Breast epithelium (tissue), 4 donors: ENCODE data around the gene IQUB. TPM values are rescaled to one million over a fixed set of nuclear protein-coding genes. Genes with fewer than 3 reads are reported as not detected.

Experiments
- DNase-seq, 2 donors: peaks; one replicate each; pipeline ENCODE4 v3.0.0-alpha.2; 2019; ENCODE audit warnings: low spot score in 2 of 2
- H3K27ac ChIP-seq, 2 donors: fragments of 200-600 bp; sonication (generic) in 1 of 2; one replicate each; pipeline ENCODE4 v1.5.1; 2016 to 2019; ENCODE audit warnings: mild to moderate bottlenecking in 1 of 2
- H3K27me3 ChIP-seq, 2 donors: fragments of 200-600 bp; sonication (generic) in 1 of 2; one replicate each; pipeline versions ENCODE4 v1.5.1 to v1.6.0; 2017 to 2019; ENCODE audit warnings: control low read depth in 1 of 2, mild to moderate bottlenecking in 1 of 2
- H3K36me3 ChIP-seq: fragments of 200-600 bp; one replicate; pipeline ENCODE4 v1.5.1; 2019
- H3K4me1 ChIP-seq, 2 donors: fragments of 200-600 bp; sonication (generic); one replicate each; pipeline ENCODE4 v1.5.1; 2016 to 2019; ENCODE audit warnings: control low read depth in 1 of 2
- H3K4me3 ChIP-seq, 3 donors: fragments of 200-600 bp; sonication (generic); 1 replicate in 2 of 3; 2 replicates in 1 of 3; pipeline ENCODE4 v1.5.1; 2016 to 2019; ENCODE audit warnings: mild to moderate bottlenecking in 3 of 3, moderate library complexity in 2 of 3
- H3K9me3 ChIP-seq, 2 donors: fragments of 200-600 bp; sonication (generic) in 1 of 2; one replicate each; pipeline ENCODE4 v1.5.1; 2016 to 2019; ENCODE audit warnings: control low read depth in 1 of 2
- CTCF ChIP-seq, 3 donors: fragments of 450-650 bp; IDR thresholded peaks; one replicate each; pipeline ENCODE4 v1.5.1; 2016 to 2017; ENCODE audit warnings: antibody characterized with exemption in 3 of 3, mild to moderate bottlenecking in 3 of 3, moderate library complexity in 3 of 3
- POLR2A ChIP-seq: fragments of 450-650 bp; IDR thresholded peaks from one replicate; pipeline ENCODE4 v1.6.1; 2016; ENCODE audit warnings: antibody characterized with exemption, mild to moderate bottlenecking, moderate library complexity
- POLR2AphosphoS5 ChIP-seq, 3 donors: sonication (generic); formaldehyde crosslinking; IDR thresholded peaks; one replicate each; pipeline ENCODE4 v1.6.1; 2017; ENCODE audit warnings: antibody characterized with exemption in 3 of 3
- intact Hi-C: fragments of 100-400 bp; cut with DNase I; formaldehyde crosslinking; loops from one replicate; pipeline ENCODE4 v1.15.1; 2023; ENCODE audit warnings: low total_unique reads
- total RNA-seq, 3 donors: library from RNA; depleted of rRNA; stranded (reverse); fragments of >200 nt; gene quantifications; one replicate each; pipeline ENCODE4 v1.1.0, GENCODE V29; 2016

IQUB gene
- total RNA-seq, 3 donors from 2014 or later = 0.32 to 8.2 (median 3.3) TPM

- H3K4me3 ChIP-seq = no peak overlapping the region
- intact Hi-C loops = no loop called here
- H3K27me3 ChIP-seq = no peaks in the 10 kb centered on the region
- H3K36me3 ChIP-seq = no peaks in the 10 kb centered on the region
- H3K9me3 ChIP-seq = no peaks in the 10 kb centered on the region
- DNase-seq = no peak
- no peaks in the 10 kb centered on the region for H3K4me1 ChIP-seq
- H3K27ac ChIP-seq = no peak overlapping the region
- no peak for TF ChIP-seq CTCF (IDR thresholded peaks at IDR 0.05)
- no peak for TF ChIP-seq POLR2AphosphoS5 (IDR thresholded peaks at IDR 0.05)
- TF ChIP-seq POLR2A = no peak
Measured at GRCh38 chr7:123439191-123439590, 95.2 kb downstream of the IQUB start.

- H3K27ac ChIP-seq = no peak overlapping the region
- DNase-seq = no peak
- no peaks in the 10 kb centered on the region for H3K27me3 ChIP-seq
- H3K4me3 ChIP-seq = no peak overlapping the region
- H3K9me3 ChIP-seq = no peaks in the 10 kb centered on the region
- H3K36me3 ChIP-seq = no peaks in the 10 kb centered on the region
- no peaks in the 10 kb centered on the region for H3K4me1 ChIP-seq
- TF ChIP-seq POLR2AphosphoS5 (IDR thresholded peaks at IDR 0.05) (no peak), POLR2A (no peak), CTCF (IDR thresholded peaks at IDR 0.05) (no peak)
- intact Hi-C loops = no loop called here
Measured at GRCh38 chr7:123437447-123437995, 96.9 kb downstream of the IQUB start.

GRCh38 chr7:123435080-123435700 lies 99.2 kb downstream of the IQUB start:
- TF ChIP-seq POLR2A (no peak), POLR2AphosphoS5 (IDR thresholded peaks at IDR 0.05) (no peak), CTCF (IDR thresholded peaks at IDR 0.05) (no peak)
- Histone ChIP-seq H3K27ac (no peak overlapping the region), H3K9me3 (no peaks in the 10 kb centered on the region), H3K36me3 (no peaks in the 10 kb centered on the region), H3K4me1 (no peaks in the 10 kb centered on the region), H3K27me3 (no peaks in the 10 kb centered on the region), H3K4me3 (no peak overlapping the region)
- intact Hi-C loops = no loop called here
- DNase-seq = no peak

GRCh38 chr7:123433665-123434064 lies 100.7 kb downstream of the IQUB start:
- H3K9me3 ChIP-seq = peaks cover 0 to 3% of the 10 kb centered on the region in 2 donors
- intact Hi-C loops = no loop called here
- DNase-seq = no peak
- H3K27me3 ChIP-seq = no peaks in the 10 kb centered on the region
- H3K4me3 ChIP-seq = no peak overlapping the region
- TF ChIP-seq POLR2A = no peak
- TF ChIP-seq CTCF (IDR thresholded peaks at IDR 0.05) = no peak
- no peak for TF ChIP-seq POLR2AphosphoS5 (IDR thresholded peaks at IDR 0.05)
- no peaks in the 10 kb centered on the region for H3K36me3 ChIP-seq
- no peak overlapping the region for H3K27ac ChIP-seq
- H3K4me1 ChIP-seq = no peaks in the 10 kb centered on the region

GRCh38 chr7:123432601-123433000 lies 101.8 kb downstream of the IQUB start:
- H3K36me3 ChIP-seq = no peaks in the 10 kb centered on the region
- peaks cover 0 to 3% of the 10 kb centered on the region in 2 donors for H3K9me3 ChIP-seq
- no peak overlapping the region for H3K27ac ChIP-seq
- H3K27me3 ChIP-seq = no peaks in the 10 kb centered on the region
- no peak overlapping the region for H3K4me3 ChIP-seq
- no peak for DNase-seq
- TF ChIP-seq POLR2AphosphoS5 (IDR thresholded peaks at IDR 0.05) (no peak), POLR2A (no peak), CTCF (IDR thresholded peaks at IDR 0.05) (no peak)
- H3K4me1 ChIP-seq = no peaks in the 10 kb centered on the region
- intact Hi-C loops = no loop called here
